HG03280 (cell line): ENCODE data around the gene ZNF256.

Source experiments
- ATAC-seq: cut with Tn5 transposase; IDR thresholded peaks from one replicate; pipeline ENCODE4 v1.9.1; 2021; ENCODE audit warnings: mild to moderate bottlenecking, moderate library complexity; ENCODE audit not compliant: unreplicated experiment

ZNF256 gene

GRCh38 chr19:57900311-57900710 is 47.2 kb downstream of the ZNF256 start:
- ATAC-seq, result no peak
